ENCODE data around the gene RIPOR3.
"Not testable (repeated sequence)": the region's sequence is repeated elsewhere in the genome, so short reads cannot be mapped to it uniquely, and the experiment has no call there.

Gene RIPOR3

DNA sequence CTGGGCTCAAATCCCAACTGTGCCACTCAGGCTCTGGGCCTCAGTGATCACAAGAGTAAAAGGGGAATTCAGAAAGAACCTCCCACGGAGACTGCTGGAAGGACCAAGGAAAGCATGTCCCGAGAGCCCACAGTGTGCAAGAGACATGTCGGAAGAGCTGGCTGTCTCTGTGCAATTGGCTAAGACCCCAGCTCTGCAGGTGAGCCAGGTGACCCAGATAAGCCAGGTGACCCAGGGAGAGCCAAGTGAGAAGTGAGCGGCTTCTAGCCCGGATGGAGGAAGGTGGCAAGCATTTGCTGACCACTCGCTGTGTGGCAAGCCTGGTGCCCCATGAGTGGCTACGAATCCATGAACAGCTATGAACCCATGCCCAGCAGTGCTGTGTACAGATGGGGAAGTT lies 59.1 kb downstream of the RIPOR3 start:
- DNase-seq (ENCODE audit: low read depth): no peak

DNA sequence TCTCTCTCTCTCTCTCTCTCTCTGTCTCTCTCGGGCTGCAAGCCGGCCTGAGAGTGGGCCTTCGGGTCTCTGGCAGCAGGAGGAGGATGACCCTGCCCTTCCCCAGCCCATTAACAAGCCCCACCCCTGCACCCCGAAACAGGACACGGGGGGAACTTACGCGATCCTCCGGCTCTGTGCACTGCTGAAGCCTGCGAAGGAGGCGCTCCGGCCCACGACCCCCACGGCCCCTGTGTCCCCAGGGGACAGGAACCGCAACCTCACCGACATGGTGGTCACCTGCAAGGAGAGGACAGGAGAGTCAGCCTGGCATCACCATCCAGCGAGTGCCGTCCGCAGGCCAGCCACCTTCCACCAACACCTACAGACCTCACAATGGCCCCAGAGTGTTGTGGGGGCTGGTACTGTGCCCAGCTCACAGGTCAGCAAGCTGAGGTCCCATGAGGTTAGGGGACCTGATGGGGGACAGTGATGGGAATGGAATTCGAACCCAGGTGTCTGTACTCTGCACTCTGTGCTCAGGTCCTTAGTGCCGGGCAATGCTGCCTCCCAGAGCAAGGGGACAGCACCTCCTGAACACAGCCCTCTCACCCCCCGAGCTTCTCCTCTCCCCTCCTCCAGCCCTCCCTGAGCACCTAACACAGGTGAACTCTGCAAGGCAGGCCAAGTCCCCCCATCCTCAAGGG lies 60.6 kb downstream of the RIPOR3 start:
- no peak for DNase-seq (ENCODE audit: low read depth)

DNA sequence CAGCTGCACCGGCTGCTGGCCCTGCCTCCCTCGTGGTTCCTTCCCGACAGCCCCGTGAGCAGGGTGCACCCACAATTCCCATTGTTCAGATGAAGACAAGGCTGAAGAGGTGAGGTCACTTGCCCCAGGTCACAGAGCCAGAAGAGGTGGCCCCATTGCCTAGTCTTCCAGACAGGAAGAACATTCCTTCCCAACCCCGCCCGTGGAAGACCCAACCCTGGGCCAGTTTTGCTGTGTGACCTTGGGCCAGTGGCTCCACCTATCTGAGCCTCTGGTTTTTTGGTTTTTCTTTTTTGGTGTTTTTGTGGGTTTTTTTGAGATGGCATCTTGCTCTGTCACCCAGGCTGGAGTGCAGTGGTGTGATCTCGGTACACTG lies 61.7 kb downstream of the RIPOR3 start:
- no peak for DNase-seq (ENCODE audit: low read depth)

- DNase-seq (ENCODE audit: low read depth): no peak
Measured at GRCh38 chr20:50628853-50629669, 62.3 kb downstream of the RIPOR3 start.

DNA sequence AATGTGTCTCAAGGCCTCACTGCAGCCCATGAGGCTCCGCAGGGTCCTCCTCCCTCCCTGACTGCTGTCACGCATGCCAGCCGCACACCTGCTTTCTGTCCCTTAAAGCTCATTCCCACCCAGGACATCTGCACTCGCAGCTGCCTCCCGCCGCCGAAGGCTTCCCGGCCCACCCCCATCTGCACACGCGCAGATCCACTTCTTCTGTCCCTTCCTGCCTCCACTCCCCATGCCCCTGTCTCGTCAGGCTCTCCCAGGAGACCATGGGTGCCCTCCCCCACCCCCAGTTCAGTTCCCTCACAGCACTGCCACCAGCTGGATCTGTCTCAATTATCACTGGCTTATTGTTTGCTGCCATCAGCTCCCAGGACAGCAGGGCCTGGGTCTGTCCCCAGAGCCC lies 63.0 kb downstream of the RIPOR3 start:
- no peak for DNase-seq (ENCODE audit: low read depth)

DNA sequence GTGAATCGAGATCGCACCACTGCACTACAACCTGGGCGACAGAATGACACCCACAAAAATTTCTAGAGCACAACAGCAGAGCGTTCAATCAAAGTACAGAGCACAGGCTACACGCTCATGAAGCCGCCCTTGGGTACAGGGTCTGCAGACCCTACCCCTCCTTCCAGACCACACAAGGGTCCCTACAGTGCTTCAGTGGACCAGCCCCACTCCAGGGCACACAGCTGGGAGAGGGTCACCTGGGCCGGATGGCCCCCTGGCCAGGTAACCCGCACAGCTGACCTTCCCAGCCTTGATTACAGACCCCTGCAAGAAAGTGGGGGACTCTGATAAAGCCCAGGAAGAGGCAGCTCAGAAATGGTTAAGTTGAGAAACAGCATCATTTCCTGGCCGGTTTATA lies 63.6 kb downstream of the RIPOR3 start:
- DNase-seq (ENCODE audit: low read depth): no peak

DNA sequence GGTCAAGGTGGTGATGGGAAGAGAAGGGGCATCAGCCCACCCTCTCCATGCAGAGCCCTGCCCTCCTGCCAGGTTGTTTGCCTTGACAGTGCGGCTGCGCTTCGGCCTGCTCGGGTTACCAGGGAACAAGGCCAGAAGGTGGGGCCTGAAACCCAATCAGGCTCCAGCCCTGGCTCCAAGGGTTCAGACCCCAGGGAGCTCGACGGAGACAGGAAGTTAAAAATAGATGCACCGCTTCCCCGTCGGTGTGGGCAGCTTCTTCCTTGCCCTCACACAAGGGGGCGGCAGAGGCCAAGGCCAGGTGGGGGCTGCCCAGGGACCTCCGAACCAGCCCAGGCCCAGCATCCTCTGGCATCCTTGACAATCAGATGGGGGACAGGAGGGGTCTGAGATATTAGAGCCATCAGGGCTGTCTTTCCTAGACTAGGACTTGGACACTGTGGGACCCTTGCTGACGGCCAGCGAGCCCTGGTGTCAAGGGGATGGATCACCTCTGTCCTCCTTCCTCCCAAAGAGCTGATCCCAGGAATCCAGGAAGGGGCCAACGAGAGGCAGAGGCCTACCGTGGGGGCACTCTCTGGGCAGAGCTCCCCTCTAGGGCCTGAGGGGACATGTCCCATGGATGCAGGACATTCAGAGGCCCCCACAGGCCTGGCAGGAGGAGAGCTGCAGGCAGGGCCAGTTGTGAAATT lies 65.2 kb downstream of the RIPOR3 start:
- DNase-seq (ENCODE audit: low read depth): no peak

GRCh38 chr20:50624351-50625016 lies 66.9 kb downstream of the RIPOR3 start:
- DNase-seq (ENCODE audit: low read depth): no peak

DNA sequence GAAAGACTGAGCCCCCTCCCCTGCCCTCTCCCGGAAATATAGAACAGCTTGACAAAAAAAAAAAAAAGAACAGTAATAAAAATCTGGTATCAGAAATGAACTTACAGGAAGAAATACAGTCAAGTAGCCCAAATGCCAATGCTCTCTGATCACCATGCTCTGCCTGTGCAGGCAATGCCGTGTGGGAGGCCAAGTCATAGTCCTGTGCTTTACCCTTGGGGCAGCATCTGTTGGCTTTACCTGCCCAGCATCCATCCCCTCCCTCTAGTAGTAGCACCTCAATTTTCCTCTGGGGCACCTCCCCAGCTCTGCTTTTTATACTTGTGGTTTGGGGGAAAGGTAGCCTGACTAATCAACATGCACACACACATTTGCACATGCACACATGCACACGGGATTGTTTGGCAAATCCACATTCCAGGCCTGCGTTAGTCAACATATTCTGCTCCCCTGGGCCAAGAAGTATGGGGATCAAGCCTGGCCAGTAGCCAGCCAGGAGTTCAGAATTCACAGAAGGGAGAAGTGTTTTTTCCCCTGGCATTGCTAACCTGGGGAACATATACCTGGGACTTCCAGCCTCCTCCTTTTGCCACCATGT lies 70.2 kb downstream of the RIPOR3 start:
- no peak for DNase-seq (ENCODE audit: low read depth)

DNA sequence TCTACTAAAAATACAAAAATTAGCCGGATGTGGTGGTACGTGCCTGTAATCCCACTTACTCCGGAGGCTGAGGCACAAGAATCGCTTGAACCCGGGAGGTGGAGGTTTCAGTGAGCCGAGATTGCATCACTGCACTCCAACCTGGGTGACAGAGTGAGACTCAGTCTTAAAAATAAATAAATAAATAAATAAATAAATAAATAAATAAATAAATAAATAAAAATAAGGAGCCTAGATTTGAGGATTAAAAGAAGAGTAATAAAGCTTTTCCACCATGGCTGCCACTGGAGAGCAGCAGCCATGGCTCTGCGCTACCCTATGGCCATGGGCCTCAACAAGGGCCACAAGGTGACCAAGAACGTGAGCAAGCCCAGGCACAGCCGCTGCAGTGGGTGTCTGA lies 70.9 kb downstream of the RIPOR3 start:
- DNase-seq (ENCODE audit: low read depth): not testable (repeated sequence)

DNA sequence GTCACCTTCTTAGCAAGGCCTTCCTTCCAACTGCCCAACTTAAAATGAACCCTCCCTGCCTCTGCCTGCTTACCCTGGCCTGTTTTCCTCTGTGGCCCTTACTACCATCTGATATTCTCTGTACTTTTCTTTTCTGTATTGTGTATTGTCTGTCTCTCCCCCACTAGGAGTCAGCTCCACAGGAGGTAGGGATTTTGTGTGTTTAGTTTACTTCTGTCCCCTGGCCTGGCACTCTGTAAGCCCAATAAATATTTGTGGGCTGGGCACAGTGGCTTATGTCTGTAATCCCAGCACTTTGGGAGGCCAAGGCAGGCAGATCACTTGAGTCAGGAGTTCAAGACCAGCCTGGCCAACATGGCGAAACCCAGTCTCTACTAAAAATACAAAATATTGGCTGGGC lies 72.8 kb downstream of the RIPOR3 start:
- no peak for DNase-seq (ENCODE audit: low read depth)

DNA sequence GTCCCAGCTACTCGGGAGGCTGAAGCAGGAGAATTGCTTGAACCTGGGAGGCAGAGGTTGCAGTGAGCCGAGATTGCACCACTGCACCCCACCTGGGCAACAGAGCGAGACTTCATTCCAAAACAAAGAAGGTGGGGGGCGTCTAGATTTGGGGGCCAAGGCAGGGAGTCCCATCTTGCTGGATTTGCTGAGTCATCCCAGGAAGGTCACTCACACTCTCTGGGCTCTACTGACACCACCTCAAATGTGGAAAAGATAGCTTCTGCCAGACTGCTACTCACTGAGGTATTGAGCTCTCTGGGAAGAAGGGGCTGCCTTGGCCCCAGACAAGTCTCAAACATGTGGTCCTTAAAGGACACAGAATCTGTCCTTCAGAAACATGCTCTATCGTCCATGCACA lies 74.3 kb downstream of the RIPOR3 start:
- no peak for DNase-seq (ENCODE audit: low read depth)

DNA sequence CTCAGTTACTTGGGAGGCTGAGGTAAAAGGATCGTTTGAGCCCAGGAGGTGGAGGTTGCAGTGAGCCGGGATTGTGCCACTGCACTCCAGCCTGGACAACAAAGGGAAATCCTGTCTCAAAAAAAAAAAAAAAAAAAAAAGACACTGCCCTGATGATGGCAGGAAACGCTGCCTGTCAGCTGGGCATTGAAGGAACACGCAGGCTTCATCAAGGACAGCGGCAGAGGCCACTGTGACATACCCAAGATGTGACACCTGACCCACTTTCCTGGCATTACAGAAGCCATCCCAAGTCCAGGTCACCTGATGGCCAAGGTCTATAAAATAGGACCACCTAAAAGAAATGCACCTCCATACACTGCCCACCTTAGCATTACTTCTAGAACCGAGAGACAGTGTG lies 75.9 kb downstream of the RIPOR3 start:
- DNase-seq (ENCODE audit: low read depth): no peak

- DNase-seq (ENCODE audit: low read depth): no peak
Measured at GRCh38 chr20:50613438-50614169, 77.7 kb downstream of the RIPOR3 start.

DNA sequence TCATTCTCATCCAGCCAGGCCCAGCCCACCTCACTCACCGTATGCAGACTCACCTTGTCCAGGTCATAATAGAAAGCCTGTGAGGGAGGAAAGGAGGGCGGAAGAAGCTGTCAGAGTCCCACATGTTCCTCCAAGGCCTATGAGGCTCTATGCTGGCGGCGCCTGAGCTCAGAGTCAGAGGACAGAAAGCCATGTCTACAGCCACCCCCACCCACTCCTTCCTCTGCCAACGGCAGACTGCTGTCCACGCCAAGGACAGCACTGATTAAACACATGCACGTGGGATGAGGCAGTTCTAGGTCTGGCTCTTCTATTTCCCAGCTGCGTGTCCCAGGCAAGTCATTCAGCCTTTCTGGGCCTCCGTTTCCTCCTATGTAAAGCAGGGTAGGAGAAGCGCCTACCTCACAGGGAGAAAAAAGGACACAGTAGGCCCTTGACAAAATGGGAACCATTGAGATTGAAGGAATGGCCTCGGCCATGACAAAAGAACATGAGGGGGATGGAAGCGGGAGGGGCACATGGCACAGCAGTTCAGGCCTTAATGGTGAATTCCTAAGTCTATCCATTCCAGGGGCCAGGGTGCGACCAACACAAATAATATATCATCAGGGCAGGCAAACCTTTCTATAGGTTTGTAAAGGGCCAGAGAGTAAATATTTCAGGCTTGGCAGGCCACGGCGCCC lies 80.1 kb downstream of the RIPOR3 start:
- no peak for DNase-seq (ENCODE audit: low read depth)

DNA sequence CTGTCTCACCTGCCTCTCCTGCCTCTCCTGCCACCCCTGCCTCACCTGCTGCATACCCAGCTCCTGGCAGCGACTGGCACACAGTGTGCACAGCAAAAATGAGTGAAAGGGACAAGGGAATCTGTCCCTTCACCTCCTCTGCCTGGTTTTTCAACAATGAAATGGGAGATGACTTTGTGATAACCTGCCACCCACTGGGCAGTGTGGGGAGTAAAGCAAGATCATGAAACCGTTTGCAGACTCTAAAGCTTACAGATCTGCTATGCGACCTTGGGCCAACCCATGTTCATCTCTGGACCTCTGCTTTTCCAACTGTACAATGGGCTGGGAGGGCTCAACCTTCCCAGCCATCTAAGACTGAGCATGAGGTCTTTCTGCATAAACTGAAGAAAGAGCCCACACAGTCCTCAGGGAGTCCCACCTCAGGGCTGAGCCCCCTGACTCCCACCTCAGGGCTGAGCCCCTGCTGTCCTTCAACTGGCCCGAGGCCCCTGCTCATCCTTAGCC lies 81.1 kb downstream of the RIPOR3 start:
- no peak for DNase-seq (ENCODE audit: low read depth)

GRCh38 chr20:50609438-50609989 lies 81.8 kb downstream of the RIPOR3 start:
- no peak for DNase-seq (ENCODE audit: low read depth)

GRCh38 chr20:50608750-50609104 lies 82.6 kb downstream of the RIPOR3 start:
- DNase-seq (ENCODE audit: low read depth): no peak

GRCh38 chr20:50607850-50608749 lies 83.2 kb downstream of the RIPOR3 start:
- DNase-seq (ENCODE audit: low read depth): no peak
